ENCODE measurements around the gene RNF169.

GRCh38 chr11:74734559-74734925 lies 14.1 kb upstream of the RNF169 start:
- TF ChIP-seq CTCF (IDR thresholded peaks at IDR 0.05) (no peak), POLR2A (IDR thresholded peaks at IDR 0.05) (no peak)
